GM20000 (cell line): Measurements from ENCODE around the gene RHEB.

Experiments used
- DNase-seq: peaks from one replicate; pipeline ENCODE4 v3.0.0; 2012; ENCODE audit warnings: low spot score
- CTCF ChIP-seq: IDR thresholded peaks from 2 replicates; pipeline ENCODE4 v1.5.1; 2012; ENCODE audit warnings: mild to moderate bottlenecking, control low read depth; ENCODE audit errors: extremely low read depth, missing control alignments

Gene RHEB

GRCh38 chr7:151481650-151482505 lies 37.8 kb downstream of the RHEB start:
- no peak for TF ChIP-seq CTCF
- no peak for DNase-seq

- TF ChIP-seq CTCF = no peak
- no peak for DNase-seq
These were observed 41.8 kb downstream of the RHEB start for GRCh38 chr7:151477867-151478266.

GRCh38 chr7:151472644-151473380 lies 46.9 kb downstream of the RHEB start:
- no peak for TF ChIP-seq CTCF
- no peak for DNase-seq

GRCh38 chr7:151470711-151471110 lies 49.0 kb downstream of the RHEB start:
- DNase-seq = no peak

GRCh38 chr7:151469281-151469680 lies 50.4 kb downstream of the RHEB start:
- no peak for DNase-seq
- TF ChIP-seq CTCF = no peak

More at GRCh38 chr7:151470711-151471110, 49.0 kb downstream of the RHEB start:
- TF ChIP-seq CTCF = no peak

GRCh38 chr7:151468217-151469018 lies 51.3 kb downstream of the RHEB start:
- DNase-seq = no peak
- TF ChIP-seq CTCF = no peak
